Glutamatergic neuron (in vitro differentiated cells): ENCODE data around the gene VSIG4. TPM values are rescaled to one million over a fixed set of nuclear protein-coding genes. Genes with fewer than 3 reads are reported as not detected.

ENCODE experiments used
- DNase-seq: peaks from one replicate; pipeline ENCODE4 v3.0.0; 2022
- H3K27ac Mint-ChIP-seq: one replicate; pipeline ENCODE4 v1.8.0; 2020; ENCODE audit warnings: mild to moderate bottlenecking, mixed read lengths, inconsistent platforms; ENCODE audit not compliant: unreplicated experiment
- H3K27me3 Mint-ChIP-seq: one replicate; pipeline ENCODE4 v1.8.0; 2020; ENCODE audit warnings: mild to moderate bottlenecking, moderate library complexity, mixed read lengths, inconsistent platforms; ENCODE audit not compliant: unreplicated experiment
- H3K36me3 Mint-ChIP-seq: one replicate; pipeline ENCODE4 v1.8.0; 2020; ENCODE audit warnings: mild to moderate bottlenecking, mixed read lengths, inconsistent platforms; ENCODE audit not compliant: unreplicated experiment
- H3K4me1 Mint-ChIP-seq: one replicate; pipeline ENCODE4 v1.8.0; 2020; ENCODE audit warnings: mild to moderate bottlenecking, low read depth, mixed read lengths, inconsistent platforms; ENCODE audit not compliant: unreplicated experiment
- H3K4me3 Mint-ChIP-seq: one replicate; pipeline ENCODE4 v1.8.0; 2020; ENCODE audit warnings: mild to moderate bottlenecking, mixed read lengths, inconsistent platforms; ENCODE audit not compliant: unreplicated experiment
- H3K9me3 Mint-ChIP-seq: one replicate; pipeline ENCODE4 v1.8.0; 2020; ENCODE audit warnings: mild to moderate bottlenecking, moderate library complexity, mixed read lengths, inconsistent platforms; ENCODE audit not compliant: unreplicated experiment
- total RNA-seq: library from RNA; stranded (reverse); fragmentation: NEBNext Ultra II Directional; extraction: Animal tissue kit (Norgen Biotek cat#: 25700); gene quantifications from one replicate; pipeline ENCODE4 v1.2.1, GENCODE V29; 2021; ENCODE audit not compliant: unreplicated experiment
- TF ChIP-seq, protein P1 (sequence below): fragments of 200-600 bp; sonication (generic); IDR thresholded peaks from one replicate; pipeline ENCODE4 v1.5.0; 2021; ENCODE audit not compliant: partially characterized antibody, unreplicated experiment

VSIG4 gene
- total RNA-seq, 1 donor from 2014 or later: not detected

DNA sequence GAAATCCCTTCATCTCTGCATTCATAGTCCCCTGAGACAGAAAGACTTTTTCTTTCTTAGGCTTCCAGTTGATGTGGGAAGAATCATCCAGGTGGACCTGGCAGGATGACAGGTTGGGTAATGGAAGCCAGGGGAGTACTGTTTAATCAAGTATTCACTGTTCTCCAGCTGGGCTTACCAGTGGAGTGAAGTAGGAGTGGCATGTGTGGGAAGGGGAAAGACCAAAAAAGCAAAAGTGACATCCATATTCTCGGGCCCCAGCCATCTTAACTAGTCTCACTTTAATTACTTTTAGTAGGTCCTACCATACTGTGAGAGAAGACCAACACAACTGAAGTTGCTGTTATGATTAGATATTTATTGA is 18.5 kb downstream of the VSIG4 start:
- TF ChIP-seq, protein P1, sequence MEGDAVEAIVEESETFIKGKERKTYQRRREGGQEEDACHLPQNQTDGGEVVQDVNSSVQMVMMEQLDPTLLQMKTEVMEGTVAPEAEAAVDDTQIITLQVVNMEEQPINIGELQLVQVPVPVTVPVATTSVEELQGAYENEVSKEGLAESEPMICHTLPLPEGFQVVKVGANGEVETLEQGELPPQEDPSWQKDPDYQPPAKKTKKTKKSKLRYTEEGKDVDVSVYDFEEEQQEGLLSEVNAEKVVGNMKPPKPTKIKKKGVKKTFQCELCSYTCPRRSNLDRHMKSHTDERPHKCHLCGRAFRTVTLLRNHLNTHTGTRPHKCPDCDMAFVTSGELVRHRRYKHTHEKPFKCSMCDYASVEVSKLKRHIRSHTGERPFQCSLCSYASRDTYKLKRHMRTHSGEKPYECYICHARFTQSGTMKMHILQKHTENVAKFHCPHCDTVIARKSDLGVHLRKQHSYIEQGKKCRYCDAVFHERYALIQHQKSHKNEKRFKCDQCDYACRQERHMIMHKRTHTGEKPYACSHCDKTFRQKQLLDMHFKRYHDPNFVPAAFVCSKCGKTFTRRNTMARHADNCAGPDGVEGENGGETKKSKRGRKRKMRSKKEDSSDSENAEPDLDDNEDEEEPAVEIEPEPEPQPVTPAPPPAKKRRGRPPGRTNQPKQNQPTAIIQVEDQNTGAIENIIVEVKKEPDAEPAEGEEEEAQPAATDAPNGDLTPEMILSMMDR: no peak
- H3K9me3 Mint-ChIP-seq: no peaks in the 10 kb centered on the region
- H3K27me3 Mint-ChIP-seq: peaks cover 2% of the 10 kb centered on the region
- no peaks in the 10 kb centered on the region for H3K36me3 Mint-ChIP-seq
- no peak for DNase-seq
- H3K4me3 Mint-ChIP-seq: no peak overlapping the region
- peaks cover 1% of the 10 kb centered on the region for H3K4me1 Mint-ChIP-seq
- no peak overlapping the region for H3K27ac Mint-ChIP-seq

DNA sequence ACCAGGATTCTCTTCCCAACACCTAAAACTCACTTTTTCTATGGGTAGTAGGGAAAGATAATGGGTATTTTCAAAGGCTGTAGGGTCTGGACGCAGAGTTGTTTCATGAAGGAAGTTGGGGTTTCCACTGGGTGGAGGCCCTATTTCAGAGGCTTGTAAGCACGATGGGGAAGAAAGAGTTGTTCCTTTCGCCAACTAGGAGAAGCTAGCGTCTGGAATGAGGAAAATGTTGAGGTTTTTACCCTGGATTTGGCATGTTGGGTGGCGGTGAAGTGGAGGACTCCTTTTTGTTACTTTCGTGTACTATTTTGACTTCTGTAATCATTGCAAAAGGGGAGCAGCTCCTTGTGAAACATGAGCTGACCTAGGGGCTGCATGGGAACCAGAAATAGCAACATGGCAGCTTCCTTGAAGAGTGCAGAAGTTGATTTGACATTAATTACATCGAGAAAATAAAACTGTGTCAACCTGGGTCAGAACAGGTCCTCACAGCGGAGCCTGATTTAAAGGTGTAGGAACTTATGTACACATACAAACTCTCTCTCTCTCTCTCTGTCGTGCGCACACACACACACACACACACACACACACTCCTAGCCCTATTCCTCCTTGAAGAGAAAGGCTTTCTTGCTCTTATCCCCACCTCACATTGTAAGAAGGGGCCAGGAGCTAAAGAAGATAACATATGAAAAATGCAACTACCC is 19.1 kb downstream of the VSIG4 start:
- DNase-seq: no peak
- peaks cover 1% of the 10 kb centered on the region for H3K4me1 Mint-ChIP-seq
- H3K9me3 Mint-ChIP-seq: no peaks in the 10 kb centered on the region
- TF ChIP-seq, protein P1: no peak
- no peak overlapping the region for H3K4me3 Mint-ChIP-seq
- H3K36me3 Mint-ChIP-seq: no peaks in the 10 kb centered on the region
- peaks cover 4% of the 10 kb centered on the region for H3K27me3 Mint-ChIP-seq
- no peak overlapping the region for H3K27ac Mint-ChIP-seq

DNA sequence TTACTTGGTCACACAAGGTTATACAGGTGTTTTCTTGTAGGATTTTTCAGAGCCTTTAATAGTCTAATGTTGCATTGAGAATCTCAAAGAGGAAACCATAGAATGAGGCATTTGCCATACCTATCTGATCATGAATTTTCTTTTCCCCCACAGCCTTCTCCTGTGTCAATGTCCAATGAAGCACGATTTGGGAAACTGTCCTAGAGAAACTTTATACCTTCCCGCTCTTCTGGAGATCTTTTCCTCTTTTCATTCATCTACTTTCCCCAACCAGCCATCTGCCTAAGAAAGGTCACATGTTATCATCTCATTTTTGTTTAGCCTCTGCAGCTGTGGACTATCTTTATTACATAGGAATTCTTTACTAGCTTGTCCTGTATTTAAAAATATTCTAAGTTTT is 19.9 kb downstream of the VSIG4 start:
- Mint-ChIP-seq H3K4me3 (no peak overlapping the region), H3K27me3 (peaks cover 4% of the 10 kb centered on the region), H3K9me3 (no peaks in the 10 kb centered on the region), H3K36me3 (no peaks in the 10 kb centered on the region), H3K27ac (no peak overlapping the region), H3K4me1 (peaks cover 1% of the 10 kb centered on the region)
- TF ChIP-seq, protein P1: no peak
- no peak for DNase-seq

DNA sequence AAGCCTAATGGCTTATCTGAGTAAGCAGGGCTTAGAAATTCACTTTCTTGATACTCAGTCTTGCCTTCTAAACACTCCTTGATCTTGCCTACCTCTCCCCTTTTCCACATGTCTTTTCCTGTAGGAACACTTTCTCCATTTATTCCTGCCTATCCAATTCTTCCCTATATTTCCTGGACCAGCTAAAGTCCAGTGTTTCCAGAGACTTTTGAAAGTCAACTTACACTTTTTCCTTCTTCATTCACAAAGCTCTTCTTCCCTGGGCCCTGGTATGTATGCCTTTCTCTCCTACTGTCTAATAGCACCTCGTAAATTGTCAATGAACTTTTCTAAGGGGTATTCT is 20.6 kb downstream of the VSIG4 start:
- Mint-ChIP-seq H3K4me1 (peaks cover 1% of the 10 kb centered on the region), H3K4me3 (no peak overlapping the region), H3K27me3 (peaks cover 4% of the 10 kb centered on the region), H3K36me3 (no peaks in the 10 kb centered on the region), H3K9me3 (no peaks in the 10 kb centered on the region), H3K27ac (no peak overlapping the region)
- TF ChIP-seq, protein P1: no peak
- no peak for DNase-seq

DNA sequence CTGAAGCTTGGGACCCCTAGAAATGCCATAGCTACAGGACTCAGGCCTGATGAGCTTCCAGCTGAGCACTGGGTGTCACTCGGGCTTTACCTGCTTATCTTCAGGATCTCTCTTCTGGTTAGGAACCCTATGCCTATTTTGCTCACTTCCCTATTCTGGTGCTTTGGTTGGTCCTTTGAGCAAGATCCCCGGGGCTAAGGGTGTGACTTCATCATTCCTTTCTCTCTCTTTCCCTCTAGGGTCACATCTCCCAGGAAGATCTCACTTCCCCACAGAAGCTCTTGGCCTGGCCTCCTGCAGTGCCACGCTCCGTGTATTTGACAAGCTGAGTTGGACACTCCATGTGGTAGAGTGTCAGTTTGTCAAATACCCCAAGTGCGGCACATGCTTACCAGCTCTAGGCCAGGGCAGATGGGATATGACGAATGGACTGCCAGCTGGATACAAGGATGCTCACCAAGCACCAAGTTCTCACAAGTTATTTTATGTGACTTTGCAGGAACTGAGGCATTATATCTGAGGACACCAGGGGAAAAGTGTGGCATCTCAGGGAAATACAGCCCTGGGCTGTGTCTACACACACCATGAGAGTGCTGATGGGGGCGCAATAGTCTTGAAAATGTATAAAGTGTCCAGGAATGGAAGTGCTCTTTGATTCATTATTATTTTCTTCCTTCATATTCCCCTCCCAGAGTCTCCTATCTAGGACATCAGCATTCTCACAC is 21.1 kb downstream of the VSIG4 start:
- Mint-ChIP-seq H3K4me3 (no peak overlapping the region), H3K4me1 (peaks cover 1% of the 10 kb centered on the region), H3K27ac (no peak overlapping the region), H3K27me3 (peaks cover 4% of the 10 kb centered on the region), H3K9me3 (no peaks in the 10 kb centered on the region), H3K36me3 (no peaks in the 10 kb centered on the region)
- TF ChIP-seq, protein P1: no peak
- no peak for DNase-seq
